ENCODE data around the gene MANBA.

Gene MANBA

GRCh38 chr4:102789317-102789717, 28.5 kb upstream of the MANBA start:
- H3K4me3 ChIP-seq (ENCODE audit: insufficient read depth, low read length, poor library complexity, severe bottlenecking): no peak overlapping the region
- H3F3A ChIP-seq (ENCODE audit: insufficient read depth): peaks cover 32% of the 10 kb centered on the region; the same call in 1 of the 2 replicates
- H3K9ac ChIP-seq (ENCODE audit: low read length): no peak overlapping the region
- no peak for TF ChIP-seq EZH2phosphoT487 (conservative IDR thresholded peaks at IDR 0.05; ENCODE audit: low read length)
- TF ChIP-seq CTCF (IDR thresholded peaks at IDR 0.05; ENCODE audit: insufficient read depth, low read length, poor library complexity, severe bottlenecking): no peak
- H3K36me3 ChIP-seq (ENCODE audit: low read length): no peaks in the 10 kb centered on the region
- no peaks in the 10 kb centered on the region for H3K9me3 ChIP-seq (ENCODE audit: insufficient read depth, low read length)
- no peaks in the 10 kb centered on the region for H4K20me1 ChIP-seq (ENCODE audit: low read depth, low read length)
- H3K27me3 ChIP-seq (ENCODE audit: low read length): no peaks in the 10 kb centered on the region
- H3K9me2 ChIP-seq (replicated peaks; ENCODE audit: insufficient read depth, low read length): no peaks in the 10 kb centered on the region
- H3K79me2 ChIP-seq (ENCODE audit: insufficient read depth, low read length): no peaks in the 10 kb centered on the region
- H2AFZ ChIP-seq (ENCODE audit: low read depth, low read length, severe bottlenecking): no peak overlapping the region
- no peak overlapping the region for H3K4me2 ChIP-seq (ENCODE audit: low read depth, low read length, poor library complexity, severe bottlenecking)
- H3K27ac ChIP-seq (ENCODE audit: low read depth, low read length): no peak overlapping the region

- Histone ChIP-seq H3K4me3 (ENCODE audit: insufficient read depth, low read length, poor library complexity, severe bottlenecking) (no peak overlapping the region), H3K79me2 (ENCODE audit: insufficient read depth, low read length) (no peaks in the 10 kb centered on the region), H3K4me2 (ENCODE audit: low read depth, low read length, poor library complexity, severe bottlenecking) (no peak overlapping the region), H3K9me2 (replicated peaks; ENCODE audit: insufficient read depth, low read length) (no peaks in the 10 kb centered on the region), H3F3A (ENCODE audit: insufficient read depth) (peaks cover 23% of the 10 kb centered on the region; the same call in 1 of the 2 replicates), H3K9me3 (ENCODE audit: insufficient read depth, low read length) (no peaks in the 10 kb centered on the region), H3K36me3 (ENCODE audit: low read length) (no peaks in the 10 kb centered on the region), H2AFZ (ENCODE audit: low read depth, low read length, severe bottlenecking) (no peak overlapping the region), H4K20me1 (ENCODE audit: low read depth, low read length) (no peaks in the 10 kb centered on the region), H3K9ac (ENCODE audit: low read length) (no peak overlapping the region), H3K27ac (ENCODE audit: low read depth, low read length) (no peak overlapping the region), H3K27me3 (ENCODE audit: low read length) (no peaks in the 10 kb centered on the region)
- TF ChIP-seq EZH2phosphoT487 (conservative IDR thresholded peaks at IDR 0.05; ENCODE audit: low read length): no peak
- TF ChIP-seq CTCF (IDR thresholded peaks at IDR 0.05; ENCODE audit: insufficient read depth, low read length, poor library complexity, severe bottlenecking): no peak
These were observed 27.2 kb upstream of the MANBA start for GRCh38 chr4:102787944-102788343.

DNA sequence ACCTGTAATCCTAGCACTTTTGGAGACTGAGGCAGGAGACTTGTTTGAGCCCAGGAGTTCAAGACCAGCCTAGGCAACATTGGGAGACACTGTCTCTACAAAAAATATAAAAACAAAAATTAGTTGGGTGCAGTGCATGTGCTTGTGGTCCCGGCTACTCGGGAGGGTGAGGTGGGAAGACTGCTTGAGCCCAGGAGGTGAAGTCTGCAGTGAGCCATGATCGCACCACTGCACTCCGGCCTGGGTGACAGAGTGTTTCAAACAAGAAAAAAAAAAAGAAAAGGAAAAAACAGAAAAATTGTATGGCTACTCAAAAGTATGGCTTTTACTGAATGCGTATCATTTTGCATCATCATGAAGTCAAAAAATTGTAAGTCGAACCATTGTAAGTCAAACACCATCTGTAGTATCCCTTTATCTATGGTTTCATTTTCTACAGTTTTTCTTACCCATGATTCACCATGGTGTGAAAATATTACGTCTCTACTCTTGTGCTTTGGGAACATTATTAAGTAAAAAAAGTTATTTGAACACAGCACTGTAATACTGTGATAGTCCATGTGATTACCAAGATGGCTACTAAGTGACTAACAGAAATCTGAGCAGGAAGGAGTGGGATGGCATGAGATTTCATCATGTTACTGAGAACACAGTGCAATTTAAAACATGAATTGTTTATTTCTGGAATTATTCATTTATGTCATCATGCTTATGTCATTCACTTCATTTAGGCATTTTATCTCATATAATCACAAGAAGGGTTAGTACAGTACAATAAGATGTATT, 26.5 kb upstream of the MANBA start:
- no peak for TF ChIP-seq CTCF (IDR thresholded peaks at IDR 0.05; ENCODE audit: insufficient read depth, low read length, poor library complexity, severe bottlenecking)
- TF ChIP-seq EZH2phosphoT487 (conservative IDR thresholded peaks at IDR 0.05; ENCODE audit: low read length): no peak
- Histone ChIP-seq H3K79me2 (ENCODE audit: insufficient read depth, low read length) (no peaks in the 10 kb centered on the region), H3K4me2 (ENCODE audit: low read depth, low read length, poor library complexity, severe bottlenecking) (no peak overlapping the region), H3F3A (ENCODE audit: insufficient read depth) (peaks cover 17% of the 10 kb centered on the region; the same call in 1 of the 2 replicates), H2AFZ (ENCODE audit: low read depth, low read length, severe bottlenecking) (no peak overlapping the region), H4K20me1 (ENCODE audit: low read depth, low read length) (no peaks in the 10 kb centered on the region), H3K4me3 (ENCODE audit: insufficient read depth, low read length, poor library complexity, severe bottlenecking) (no peak overlapping the region), H3K9me3 (ENCODE audit: insufficient read depth, low read length) (no peaks in the 10 kb centered on the region), H3K27me3 (ENCODE audit: low read length) (no peaks in the 10 kb centered on the region), H3K27ac (ENCODE audit: low read depth, low read length) (no peak overlapping the region), H3K9me2 (replicated peaks; ENCODE audit: insufficient read depth, low read length) (no peaks in the 10 kb centered on the region), H3K36me3 (ENCODE audit: low read length) (no peaks in the 10 kb centered on the region), H3K9ac (ENCODE audit: low read length) (no peak overlapping the region)
